GM20431 (cell line): ENCODE data around the gene MYLK4.
"Not testable (repeated sequence)": the region's sequence is repeated elsewhere in the genome, so short reads cannot be mapped to it uniquely, and the experiment has no call there.

Source experiments
- in situ Hi-C: fragments of 300-500 bp; cut with MseI, MboI; formaldehyde crosslinking; loops from one replicate; pipeline ENCODE4 v1.15.0; 2020; ENCODE audit warnings: low sequenced_read_pairs; ENCODE audit not compliant: unreplicated experiment

Gene MYLK4

DNA sequence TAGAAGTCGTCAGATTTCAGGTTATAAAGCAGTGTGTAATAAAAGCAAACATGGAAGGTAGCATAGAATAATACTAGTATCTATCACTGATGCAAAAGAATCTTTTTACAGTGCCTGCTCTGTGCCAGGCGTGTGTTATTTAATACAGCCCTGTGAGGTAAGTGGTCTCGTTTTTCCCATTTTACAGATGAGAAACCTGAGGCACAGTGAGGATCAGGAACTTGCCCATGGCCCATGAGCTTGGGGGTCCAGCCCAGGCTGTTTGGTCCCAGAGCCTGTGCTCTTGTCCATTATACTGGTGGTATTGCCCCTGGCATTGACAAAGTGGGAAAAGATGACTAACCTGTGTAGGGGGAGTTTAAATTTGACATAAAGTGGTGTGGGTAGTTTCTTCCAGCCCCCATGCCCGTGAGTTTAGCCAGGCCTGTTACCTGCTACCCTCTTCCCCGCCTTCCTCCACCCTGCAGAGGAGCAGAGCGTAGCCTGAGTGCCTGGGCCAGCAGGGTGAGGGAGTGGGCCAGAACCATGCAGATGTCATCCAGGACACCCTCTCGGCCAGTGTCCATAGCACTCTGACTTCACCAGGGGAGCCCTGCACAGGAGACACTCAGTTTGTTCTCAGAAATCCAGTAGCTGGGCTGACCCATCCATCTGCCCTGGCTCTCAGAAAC lies 31.1 kb upstream of the MYLK4 start:
- in situ Hi-C loops: no loop called here

- in situ Hi-C loops: no loop called here
These were observed 29.5 kb upstream of the MYLK4 start for GRCh38 chr6:2780102-2780737.

GRCh38 chr6:2777249-2777648 lies 26.5 kb upstream of the MYLK4 start:
- in situ Hi-C loops: no loop called here

- in situ Hi-C loops: no loop called here
These were observed 24.3 kb upstream of the MYLK4 start for GRCh38 chr6:2775003-2775402.

- in situ Hi-C loops: no loop called here
These were observed 22.7 kb upstream of the MYLK4 start for GRCh38 chr6:2773449-2773848.

- in situ Hi-C loops: no loop called here
These were observed 22.1 kb upstream of the MYLK4 start for GRCh38 chr6:2772840-2773239.

DNA sequence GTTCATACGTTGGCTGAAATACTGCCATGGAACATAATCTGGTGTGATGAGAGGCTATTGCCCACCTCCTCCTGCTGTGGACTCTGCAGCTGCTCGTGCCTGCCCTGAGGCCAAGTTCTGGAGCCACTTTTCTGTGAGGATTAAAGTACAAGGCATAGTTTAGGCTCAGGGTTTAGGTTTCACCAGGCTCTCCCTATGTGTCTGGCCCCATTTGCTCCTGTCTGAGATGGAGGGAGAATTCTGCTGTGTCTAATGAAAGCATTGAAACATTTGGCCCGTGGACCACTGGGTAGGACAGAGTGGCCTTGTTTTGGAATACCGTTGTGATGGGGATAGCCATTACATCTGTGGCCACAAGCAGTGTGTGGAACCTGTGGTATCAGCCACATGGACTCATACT lies 20.4 kb upstream of the MYLK4 start:
- in situ Hi-C loops: no loop called here

DNA sequence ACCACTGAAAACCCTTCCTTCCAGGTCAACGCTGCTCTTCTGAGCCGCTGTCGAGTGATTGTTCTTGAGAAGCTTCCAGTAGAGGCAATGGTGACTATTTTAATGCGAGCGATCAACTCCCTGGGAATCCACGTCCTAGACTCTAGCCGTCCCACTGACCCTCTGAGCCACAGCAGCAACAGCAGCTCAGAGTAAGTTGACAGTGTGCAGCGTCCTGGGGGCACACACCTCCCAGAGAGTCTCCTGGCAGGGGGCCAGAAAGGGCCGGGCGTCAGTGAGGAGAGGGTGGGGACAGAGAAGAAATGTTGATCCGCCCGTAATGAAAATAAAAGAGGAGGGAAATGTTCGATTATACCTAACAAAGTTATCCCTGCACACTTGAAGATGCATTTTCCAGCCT lies 19.4 kb upstream of the MYLK4 start:
- in situ Hi-C loops: no loop called here

DNA sequence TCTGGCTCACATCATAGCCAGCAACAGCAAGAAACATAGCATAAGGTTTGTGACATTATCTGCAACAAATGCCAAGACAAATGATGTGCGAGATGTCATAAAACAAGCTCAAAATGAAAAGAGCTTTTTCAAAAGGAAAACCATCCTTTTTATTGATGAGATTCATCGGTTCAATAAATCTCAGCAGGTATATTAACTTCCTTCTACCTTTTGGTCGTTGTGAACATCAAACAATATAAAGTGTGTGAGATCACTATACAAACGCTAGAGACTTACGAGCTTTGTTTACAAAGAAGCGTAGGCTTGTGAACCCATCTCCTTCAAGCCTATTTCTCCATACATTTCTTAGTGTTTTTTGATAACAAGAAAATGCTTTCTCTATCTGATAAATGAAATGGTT lies 18.0 kb upstream of the MYLK4 start:
- in situ Hi-C loops: no loop called here

GRCh38 chr6:2767657-2768524 lies 17.2 kb upstream of the MYLK4 start:
- in situ Hi-C loops: no loop called here

- in situ Hi-C loops: no loop called here
These were observed 16.3 kb upstream of the MYLK4 start for GRCh38 chr6:2766767-2767656.

DNA sequence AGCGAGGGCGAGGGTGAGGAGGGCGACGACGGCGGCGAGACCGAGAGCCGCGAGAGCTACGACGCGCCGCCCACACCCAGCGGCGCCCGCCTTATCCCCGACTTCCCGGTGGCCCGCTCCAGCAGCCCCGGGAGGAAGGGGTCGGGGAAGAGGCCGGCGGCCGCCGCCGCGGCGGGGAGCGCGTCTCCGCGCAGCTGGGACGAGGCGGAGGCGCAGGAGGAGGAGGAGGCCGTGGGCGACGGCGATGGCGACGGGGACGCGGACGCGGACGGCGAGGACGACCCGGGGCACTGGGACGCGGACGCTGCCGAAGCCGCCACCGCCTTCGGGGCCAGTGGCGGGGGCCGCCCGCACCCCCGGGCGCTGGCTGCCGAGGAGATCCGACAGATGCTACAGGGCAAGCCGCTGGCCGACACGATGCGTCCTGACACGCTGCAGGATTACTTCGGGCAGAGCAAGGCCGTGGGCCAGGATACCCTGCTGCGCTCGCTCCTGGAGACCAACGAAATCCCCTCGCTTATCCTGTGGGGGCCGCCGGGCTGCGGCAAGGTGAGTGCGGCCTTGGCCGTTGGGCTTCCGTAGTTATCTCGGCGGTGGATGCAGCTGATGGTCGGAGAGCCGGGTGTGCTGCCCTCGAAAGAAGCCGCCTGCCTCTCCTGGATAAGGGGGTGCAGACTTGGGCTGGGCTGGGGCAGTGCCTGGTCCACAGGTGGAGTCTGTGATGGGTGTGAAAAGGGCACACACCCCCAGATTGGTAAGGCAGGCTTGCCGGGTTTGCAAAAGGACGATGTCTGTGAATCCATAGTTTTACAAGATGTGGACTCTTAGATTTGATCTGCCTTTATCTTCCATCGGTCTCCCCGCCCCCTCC lies 15.4 kb upstream of the MYLK4 start:
- in situ Hi-C loops: no loop called here

DNA sequence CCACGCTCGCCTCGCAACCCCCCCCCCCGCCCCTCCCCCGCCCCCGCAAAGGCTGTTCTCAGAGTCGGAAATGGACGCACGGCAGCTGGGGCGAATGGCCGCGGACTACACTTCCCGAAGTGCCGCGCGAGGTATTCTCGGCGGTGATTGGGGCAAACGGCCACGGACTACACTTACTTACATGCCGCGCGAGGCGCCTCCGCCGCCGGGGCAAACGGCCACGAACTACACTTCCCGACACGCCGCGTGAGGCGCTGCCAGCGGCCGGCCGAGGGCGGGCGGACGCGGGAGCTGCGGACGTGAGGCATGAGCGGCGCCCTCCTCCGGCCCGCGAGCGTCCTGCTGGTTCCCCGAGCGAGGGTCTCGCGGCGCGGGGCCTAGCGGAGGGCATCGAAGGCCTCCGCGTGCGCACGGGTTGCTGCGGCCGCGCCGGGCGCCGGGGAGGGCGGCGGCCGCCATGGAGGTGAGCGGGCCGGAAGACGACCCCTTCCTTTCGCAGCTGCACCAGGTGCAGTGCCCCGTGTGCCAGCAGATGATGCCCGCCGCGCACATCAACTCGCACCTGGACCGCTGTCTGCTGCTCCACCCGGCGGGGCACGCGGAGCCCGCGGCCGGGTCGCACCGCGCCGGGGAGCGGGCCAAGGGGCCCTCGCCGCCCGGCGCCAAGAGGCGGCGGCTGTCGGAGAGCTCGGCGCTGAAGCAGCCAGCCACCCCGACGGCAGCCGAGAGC lies 14.6 kb upstream of the MYLK4 start, which contains the start of gene WRNIP1:
Gene WRNIP1, plus strand, starts transcription at position 228 of the 730 bp plus-strand sequence. Its CDS starts 230 bp downstream, at position 458.
- in situ Hi-C loops: no loop called here

DNA sequence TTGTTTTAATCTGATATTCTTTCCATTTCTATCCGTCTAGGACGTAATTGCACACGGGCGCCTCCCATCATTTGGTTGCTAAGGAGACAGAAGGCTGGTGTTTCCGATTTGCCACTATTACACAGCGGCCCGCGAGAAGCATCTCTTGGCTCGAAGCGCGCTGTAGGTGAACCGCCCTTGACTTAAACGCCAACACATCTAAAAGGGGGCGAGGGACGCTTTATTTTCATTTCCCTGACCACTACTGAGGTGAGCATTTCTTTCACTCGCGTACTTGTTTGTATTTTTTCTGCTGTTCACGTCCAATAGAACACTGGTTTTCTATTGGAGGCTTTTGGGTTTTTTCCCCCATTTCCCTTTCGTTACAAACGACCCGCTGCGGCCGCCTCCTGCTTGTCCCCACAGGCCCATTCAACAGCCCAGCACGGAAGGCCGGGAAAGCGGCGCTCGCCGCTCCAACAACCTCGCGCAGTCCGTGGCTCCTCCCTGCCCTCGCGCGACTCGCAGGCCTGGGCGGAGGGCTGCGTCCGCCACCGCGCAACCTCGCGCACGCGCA lies 14.0 kb upstream of the MYLK4 start:
- in situ Hi-C loops: no loop called here

- in situ Hi-C loops: no loop called here
These were observed 13.3 kb upstream of the MYLK4 start for GRCh38 chr6:2763876-2764540.

- in situ Hi-C loops: no loop called here
These were observed 12.7 kb upstream of the MYLK4 start for GRCh38 chr6:2763345-2763841.

DNA sequence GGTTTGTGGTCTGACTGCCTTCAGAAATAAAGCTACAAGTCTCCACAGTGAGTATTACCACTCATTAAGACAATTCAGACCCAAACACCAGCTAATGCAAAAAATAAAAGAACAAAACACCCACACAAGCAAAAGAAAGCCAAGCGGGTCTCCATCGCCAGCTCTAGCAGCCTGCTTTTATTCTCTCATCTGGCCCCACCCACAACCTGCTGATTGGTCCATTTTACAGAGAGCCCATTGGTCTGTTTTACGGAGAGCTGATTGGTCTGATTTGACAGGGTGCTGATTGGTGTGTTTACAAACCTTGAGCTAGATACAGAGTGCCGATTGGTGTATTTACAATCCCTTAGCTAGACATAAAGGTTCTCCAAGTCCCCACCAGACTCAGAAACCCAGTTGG lies 12.1 kb upstream of the MYLK4 start:
- in situ Hi-C loops: not testable (repeated sequence)
